T-helper 2 cell treated with Interferon-gamma antibody and Interleukin-4, amounts not matched to agents 100 ng/mL and 5 ng/mL, for 36 hours (primary cell): ENCODE results near the gene IMMP2L. TPM values are rescaled to one million over a fixed set of nuclear protein-coding genes. Genes with fewer than 3 reads are reported as not detected.
"Not testable (repeated sequence)": the region's sequence is repeated elsewhere in the genome, so short reads cannot be mapped to it uniquely, and the experiment has no call there.

Source experiments
- intact Hi-C: fragments of 100-400 bp; cut with micrococcal nuclease; formaldehyde crosslinking; loops from one replicate; pipeline ENCODE4 v1.15.1; 2023
- total RNA-seq: library from RNA; stranded (reverse); gene quantifications from 2 replicates; pipeline ENCODE4 v1.2.3, GENCODE V29; 2022

IMMP2L gene
- total RNA-seq, 1 donor from 2014 or later: 8.0 TPM

DNA sequence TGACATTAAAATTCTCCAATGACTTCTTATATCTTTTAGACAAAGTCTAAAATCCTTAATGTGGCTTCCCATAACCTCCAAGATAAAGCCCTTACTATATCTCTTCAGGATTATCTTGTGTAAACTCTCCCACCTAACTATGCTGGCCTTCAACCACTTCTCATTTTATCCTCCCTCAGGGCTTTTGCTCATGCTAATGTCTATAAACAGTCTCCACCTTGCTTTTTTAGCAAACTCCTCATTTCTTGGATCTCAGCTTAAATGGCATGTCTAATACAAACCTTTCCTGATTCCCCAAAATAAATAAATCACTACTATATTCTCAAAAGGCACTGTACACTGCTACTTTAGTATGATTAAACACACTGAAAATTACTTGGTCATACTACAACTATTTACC is 290.2 kb downstream of the IMMP2L start:
- intact Hi-C loops: no loop called here

DNA sequence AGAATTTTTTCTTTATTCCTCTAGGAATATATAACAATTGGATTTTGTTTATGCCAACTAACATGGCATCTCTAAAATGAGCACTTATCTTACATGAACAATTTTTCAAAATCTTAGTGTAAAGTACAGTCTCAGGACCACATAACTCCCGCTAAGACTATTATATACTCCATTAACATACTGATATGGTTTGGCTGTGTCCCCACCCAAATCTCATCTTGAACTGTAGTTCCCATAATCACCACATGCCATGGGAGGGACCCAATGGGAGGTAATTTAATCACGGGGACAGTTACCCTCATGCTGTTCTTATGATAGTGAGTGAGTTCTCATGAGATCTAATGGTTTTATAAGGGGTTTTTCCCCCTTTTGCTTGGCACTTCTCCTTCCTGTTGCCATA is 291.5 kb downstream of the IMMP2L start:
- intact Hi-C loops: not testable (repeated sequence)

DNA sequence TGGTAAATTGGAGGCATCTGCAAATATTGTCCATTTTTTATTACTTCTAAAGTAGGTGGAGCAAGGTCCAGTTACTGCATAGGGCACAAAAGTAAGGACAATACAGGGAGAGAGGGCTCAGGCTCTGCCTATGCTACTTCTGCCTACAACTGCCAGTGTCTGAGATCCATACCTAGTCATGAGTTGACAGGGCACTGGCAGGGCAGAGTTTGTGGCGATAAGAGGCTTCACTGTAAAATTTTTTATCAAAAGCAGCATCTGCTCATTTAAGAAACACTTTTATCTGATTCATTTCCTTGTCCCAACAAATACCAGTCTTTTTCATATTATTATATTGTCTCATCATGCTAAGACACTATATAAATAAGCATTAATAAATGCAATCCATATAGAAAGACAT is 293.4 kb downstream of the IMMP2L start:
- intact Hi-C loops: no loop called here

DNA sequence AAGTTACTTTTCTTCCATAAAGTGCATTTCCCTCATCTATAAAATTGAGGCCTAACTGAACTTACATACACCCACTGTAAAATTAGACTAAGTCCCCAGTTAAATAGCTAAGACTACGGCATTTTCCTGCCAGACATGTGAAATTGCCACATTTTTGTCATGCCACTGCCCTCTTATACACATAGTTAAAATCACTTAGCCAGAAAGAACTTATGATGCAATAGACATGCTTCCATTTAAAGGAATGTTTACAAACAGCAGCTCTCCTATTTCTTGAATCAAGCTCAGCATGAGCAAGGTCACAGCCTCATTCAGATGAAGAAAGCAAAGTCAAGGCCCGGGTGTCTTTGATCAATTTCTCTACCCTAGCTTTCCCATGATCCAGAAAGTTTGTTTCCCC is 295.7 kb downstream of the IMMP2L start:
- intact Hi-C loops: no loop called here

DNA sequence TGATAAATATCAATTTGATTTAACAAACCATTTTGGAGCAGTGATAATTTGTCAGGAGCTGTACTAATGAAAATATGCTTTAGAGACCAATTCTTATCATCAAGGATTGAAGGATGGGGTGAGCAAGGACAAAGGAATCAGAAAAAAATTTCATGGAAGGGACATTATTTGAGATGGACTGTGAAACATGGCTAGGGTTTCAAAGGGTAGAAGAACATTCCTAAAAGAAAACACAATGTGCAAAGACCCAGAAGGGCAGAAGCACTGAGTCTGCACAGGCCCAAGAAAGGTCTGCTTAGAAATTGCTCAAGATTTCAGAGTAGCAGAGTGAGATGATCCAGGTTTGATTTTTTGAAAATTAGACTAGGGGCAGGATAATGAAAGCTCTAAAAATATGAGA is 296.9 kb downstream of the IMMP2L start:
- intact Hi-C loops: no loop called here

DNA sequence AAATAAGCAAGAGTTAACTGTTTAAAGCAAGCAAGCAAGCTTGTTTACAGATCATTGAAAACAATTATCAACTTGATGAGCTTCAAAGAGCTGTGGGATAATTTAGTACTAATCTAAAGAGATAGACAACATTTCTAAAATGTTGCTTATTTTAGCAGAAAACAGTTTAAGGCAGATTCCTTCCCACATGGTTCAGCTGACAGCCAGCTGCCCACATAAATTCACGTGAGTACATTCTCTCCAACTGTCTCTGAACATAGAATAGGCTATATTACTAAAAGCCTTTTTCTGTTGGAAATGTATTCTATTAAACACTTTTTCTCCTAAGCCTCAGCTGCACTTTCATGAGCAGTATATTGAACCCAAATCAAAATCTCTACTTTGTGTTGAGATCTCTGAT is 297.3 kb downstream of the IMMP2L start:
- intact Hi-C loops: no loop called here

DNA sequence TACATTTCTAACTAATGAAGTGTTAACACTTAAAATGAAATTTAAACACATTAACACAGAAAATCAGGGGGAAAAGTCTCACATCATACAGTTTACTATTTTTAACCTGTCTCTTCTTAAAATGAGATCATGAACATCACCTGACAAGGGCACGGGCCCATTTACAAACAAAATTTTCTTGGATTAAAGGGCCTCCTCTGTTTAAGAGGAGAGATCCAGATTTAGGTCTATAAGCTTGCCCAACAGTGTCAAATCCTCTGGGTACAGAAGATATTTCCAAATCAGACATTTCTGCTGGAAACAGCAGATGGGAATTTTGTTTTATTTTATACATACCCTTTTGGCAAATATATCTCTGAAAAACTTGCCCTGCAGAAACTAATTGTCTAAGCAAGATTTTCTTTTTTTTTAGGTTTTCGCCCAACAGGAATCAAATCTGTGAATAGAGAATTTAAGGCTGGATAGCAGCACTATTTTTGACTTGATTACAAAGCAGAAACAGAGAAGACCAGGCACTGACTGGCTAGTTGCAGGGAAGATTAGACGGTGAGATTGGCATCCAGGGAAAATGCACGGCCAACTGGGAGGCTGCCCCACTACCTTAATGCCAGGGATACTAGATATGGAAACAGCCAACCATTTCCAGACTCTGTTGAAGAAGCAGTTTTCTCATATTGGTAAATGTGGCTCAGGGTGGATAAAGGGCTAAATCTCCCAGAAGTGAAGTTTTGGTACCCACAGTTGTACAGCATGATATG is 298.0 kb downstream of the IMMP2L start:
- intact Hi-C loops: no loop called here

DNA sequence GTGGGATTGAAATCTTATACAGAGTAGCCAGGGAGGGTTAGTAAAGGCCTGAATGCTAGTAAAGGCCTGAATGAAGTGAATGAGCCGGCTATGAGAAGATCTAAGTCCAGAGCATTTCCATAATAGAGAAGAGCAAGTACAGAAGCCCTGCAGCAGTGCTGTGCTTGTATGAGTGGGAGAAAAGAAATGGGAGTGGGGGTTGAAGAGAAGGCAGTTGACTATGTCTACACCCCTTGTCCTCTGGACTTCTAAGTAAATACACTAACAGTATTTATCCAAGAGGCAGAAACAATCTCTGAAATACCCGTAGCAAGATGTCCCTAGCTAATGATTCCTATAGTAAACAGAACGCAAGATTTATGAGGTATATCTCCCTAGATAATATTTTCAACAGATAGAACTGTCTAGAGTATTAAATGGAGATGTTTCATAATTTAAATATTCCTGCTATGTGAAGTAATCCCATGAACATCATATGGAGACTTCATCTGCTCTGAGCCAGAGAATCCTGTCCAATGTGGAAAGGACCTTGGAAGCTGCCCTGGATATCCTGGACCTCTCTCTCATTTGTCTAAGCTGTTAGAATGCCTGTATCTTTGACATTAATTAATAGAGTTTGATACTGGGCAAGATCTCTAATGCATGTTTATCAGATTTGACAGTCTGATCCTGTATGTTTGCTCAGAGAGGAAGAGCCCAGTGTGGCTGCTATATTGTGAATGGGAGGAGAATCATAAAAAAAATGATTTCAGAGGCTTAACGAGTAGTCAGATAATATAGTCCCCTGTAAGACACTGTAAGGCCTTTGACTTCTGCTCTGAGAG is 299.8 kb downstream of the IMMP2L start:
- intact Hi-C loops: no loop called here

DNA sequence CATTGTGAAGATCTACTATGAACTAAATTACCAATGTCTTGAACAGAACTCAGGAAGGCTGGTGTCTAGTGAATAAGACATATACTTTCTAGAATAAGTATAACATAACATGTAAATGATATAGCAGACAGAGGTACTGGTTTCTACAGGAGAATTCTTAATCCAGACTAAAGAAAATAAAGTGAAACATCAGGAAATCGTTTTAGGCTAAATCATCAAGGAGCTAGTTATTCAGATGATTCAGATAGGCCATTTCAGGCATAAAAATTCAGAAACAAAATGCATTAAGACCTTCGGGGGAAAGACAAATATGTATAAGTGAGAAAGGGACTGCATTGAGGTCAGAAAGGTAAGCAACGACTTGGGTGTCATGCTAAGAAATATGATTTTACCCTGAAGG is 300.8 kb downstream of the IMMP2L start:
- intact Hi-C loops: no loop called here

DNA sequence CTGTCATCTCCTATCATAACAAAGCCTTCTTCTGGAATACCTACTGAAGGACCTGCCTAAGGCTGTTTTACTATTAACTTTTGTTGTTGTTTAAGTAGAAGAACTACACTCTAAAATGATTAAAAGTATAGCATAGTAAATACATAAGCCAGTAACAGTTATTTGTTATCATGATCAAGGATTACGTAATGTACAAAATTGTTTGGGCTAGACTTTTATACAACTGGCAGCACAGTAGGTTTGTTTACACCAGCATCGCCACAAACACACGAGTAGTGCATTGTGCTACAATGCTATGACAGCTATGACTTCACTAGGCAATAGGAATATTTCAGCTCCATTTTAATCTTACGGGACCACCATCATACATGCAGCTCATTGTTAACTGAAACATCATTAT is 302.3 kb downstream of the IMMP2L start:
- intact Hi-C loops: no loop called here

DNA sequence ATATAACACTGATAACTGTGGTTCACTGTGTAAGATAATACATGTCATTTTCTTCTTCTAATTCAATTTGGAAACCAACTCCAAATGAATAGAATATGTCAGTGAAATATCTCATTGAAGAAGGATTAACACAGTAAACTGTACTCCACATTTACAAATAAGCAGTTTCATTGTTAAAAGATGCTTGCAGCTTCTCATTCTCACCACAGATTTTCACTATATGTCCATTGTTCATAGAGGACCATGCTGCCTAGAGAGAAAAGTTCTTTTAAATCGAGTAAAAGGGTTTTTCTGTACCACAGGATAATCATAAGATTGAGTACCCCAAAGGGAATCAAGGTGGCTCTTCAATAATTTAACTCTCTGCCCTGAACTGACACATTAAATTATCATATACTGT is 305.9 kb downstream of the IMMP2L start:
- intact Hi-C loops: no loop called here

DNA sequence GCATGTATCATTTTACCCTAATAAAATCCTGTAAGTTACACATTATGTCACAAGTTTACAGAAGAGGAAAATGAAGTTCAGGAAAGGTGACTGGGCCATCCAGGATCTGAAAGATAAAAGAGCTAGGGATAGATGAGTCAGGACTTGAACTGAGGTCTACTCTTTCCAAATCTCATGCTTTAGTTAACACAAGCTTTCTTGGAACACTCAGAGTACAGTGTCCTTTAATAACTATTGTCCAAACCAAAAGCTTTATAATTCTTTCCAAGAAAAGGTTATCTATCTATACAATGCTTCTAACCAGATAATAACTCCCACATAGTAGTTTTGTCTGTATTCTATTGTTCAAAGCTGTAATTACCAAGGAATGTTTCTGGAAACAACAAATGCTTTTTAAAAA is 306.7 kb downstream of the IMMP2L start:
- intact Hi-C loops: no loop called here

DNA sequence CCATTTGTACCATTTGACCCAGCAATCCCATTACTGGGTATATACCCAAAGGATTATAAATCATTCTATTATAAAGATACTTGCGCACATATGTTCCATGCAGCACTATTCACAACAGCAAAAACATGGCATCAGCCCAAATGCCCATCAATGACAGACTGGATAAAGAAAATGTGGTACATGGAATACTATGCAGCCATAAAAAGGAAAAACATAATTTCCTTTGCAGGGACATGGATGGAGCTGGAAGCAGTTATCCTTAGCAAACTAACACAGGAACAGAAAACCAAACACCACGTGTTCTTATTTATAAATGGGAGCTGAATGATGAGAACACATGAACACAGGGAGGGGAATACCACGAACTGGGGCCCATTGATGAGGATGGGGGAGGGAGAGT is 310.9 kb downstream of the IMMP2L start:
- intact Hi-C loops: not testable (repeated sequence)

DNA sequence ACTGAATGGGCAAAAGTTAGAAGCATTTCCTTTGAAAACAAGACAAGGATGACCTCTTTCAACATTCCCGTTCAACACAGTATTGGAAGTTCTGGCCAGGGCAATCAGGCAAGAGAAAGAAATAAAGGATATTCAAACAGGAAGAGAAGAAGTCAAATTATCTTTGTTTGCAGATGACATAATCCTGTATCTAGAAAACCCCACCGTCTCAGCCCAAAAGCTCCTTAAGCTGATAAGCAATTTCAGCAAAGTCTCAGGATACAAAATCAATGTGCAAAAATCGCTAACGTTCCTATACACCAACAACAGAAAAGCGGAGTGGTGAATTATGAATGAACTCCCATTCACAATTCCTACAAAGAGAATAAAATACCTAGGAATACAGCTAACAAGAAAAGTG is 312.5 kb downstream of the IMMP2L start:
- intact Hi-C loops: not testable (repeated sequence)

DNA sequence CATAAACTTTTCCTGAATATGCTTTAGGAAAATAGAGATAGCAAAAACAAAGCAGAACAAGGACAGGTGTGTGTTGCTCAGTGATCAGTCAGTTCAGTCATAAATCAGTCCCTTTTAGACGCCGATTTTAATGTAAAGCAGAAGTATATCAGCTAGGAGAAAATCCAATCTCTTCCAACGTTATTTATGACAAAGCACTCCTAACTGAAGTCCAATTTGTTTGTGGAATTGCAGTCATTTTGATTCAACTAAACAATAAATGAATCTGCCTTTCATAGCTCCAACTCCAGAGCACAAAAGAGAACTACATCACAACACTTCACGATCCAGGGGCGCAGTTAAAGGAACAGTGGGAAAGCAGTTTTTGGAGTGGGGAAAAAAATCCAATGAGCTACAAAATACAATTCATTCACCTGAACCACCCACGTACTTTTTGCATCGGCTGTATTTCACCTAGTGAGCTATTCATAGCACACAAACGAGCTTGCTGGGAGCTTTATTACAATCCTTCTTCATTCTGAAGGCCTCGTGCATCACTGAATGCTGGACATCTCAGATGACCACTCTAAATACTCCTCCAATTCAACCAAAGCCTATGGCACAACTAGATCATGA is 320.0 kb downstream of the IMMP2L start:
- intact Hi-C loops: no loop called here

DNA sequence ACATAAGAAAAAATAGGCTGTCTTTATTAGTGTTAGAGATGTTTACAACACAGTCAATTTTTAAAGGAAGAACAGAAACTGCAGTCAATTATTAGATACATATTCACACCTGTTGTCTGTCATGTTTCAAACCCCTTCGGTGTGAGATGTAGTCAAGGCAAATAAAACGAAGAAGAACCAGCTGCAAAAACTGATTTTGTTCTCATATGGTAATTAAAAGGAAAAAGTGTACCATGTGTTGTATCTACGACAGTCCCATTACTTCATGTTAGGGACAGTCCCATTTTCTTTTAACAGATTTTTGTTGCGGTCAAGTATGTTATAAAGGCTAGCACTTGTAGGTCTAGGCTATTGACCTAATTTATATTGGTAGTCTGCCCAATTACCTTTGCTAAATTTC is 321.9 kb downstream of the IMMP2L start:
- intact Hi-C loops: no loop called here

DNA sequence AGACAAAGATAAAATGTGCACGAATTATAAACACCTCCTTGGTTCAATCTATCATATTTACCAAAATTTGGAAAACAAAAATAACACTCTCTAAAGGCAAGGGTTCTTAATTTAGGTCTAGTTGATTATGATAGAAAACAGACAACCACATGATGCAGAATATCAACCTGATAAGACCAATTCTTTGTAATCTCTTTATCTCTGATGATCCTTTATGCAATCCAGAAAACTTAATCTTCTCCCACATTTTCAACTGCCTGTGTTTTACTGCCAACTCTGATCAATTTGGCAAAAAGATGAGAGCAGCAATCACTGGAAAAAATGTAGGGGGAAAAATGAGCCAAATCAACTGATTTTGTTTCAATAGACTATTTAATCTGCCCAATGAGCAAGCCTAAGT is 322.9 kb downstream of the IMMP2L start:
- intact Hi-C loops: no loop called here

DNA sequence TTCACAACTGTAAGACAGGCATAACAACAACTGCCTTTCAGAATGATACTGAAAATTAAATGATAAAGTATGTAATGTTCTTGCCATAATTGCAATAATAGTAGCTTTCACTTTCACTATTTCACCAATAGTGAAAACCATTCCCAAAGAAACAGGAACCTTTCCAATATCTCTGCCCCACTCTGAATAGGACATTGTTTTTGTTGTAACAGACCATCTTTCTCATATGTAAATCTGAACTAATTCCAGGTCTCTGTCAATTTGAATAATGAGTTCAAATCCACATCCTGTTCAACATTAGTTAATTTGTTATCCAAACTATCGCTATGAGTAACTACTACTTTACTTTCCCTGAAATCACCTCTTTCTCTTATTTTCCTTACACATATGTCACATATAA is 323.4 kb downstream of the IMMP2L start:
- intact Hi-C loops: no loop called here

DNA sequence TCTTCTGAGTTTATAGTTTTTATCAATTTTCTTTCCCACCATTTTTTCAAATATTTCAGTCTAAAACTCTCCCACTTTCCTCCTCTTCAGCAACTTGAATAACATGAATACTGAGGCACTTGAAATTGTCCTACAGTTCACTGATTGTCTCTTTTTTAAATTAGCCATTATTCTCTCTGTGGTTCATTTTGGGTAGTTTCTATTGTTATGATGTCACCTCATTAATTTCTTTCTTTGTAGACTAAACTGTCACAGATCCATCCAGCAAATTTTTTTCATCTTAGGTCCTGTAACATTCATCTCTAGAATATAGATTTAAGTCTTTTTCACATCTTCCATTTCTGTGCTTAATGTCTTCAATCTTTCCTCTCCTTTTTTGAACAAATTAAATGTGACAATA is 326.6 kb downstream of the IMMP2L start:
- intact Hi-C loops: no loop called here

DNA sequence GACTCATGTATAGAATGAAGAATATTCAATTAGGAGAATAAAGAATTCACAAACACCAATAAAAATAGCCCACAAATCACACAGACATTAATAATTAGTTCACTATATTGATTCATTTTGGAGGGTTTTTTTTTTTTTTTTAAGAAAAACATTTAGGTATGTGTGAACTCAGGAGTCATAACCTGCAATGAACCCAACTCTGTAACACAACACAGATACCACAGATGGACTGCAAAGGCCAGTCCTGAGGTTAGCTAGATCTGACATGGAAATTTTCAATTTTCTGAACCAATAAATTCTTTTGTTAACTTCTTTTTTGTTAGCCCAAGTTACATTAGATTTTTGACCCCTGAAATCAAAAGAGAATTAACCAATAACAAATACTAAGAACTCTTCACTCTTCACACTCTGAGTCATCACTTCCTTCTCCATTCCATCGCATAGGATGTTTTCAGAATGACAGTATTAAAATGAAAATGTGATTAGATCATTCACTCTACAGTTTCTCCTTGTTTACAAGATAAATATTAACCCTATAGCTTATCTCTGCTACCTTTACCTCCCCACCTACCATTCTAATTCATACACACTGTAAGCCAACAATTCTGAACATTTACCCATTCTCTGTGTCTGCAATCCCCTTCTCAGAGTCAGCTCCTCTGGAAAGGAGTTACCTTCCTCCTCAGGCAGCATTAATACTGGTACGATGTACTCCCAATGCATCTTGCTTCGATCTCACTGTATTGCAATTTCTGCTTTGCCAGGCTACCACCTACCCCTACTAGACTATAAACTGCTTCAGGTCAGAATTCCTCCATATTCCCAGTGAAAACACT is 329.8 kb downstream of the IMMP2L start:
- intact Hi-C loops: no loop called here

DNA sequence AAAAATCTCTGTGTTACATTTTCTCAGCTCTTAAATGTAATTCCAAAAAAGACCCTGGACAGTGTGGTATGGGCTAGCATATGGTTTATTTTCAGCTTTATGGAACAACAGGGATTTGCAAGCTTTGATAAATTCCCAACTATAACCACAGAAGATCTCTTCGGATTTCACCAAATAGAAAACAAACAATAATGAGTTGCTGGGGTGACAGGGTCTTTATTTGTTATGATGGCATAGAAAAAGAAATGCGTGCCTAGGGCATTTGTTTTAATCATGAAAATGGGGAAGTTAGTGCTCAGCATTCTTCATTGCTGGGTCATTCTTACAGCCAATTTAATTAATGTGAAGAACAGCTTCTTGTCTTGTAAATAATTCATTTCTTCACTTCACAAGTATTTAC is 332.4 kb downstream of the IMMP2L start:
- intact Hi-C loops: no loop called here
